IMR-90 (cell line): ENCODE results near the gene ZNF532. TPM values are rescaled to one million over a fixed set of nuclear protein-coding genes. Genes with fewer than 3 reads are reported as not detected.

Experiments used
- ATAC-seq: fragments of 200-7000 bp; cut with Tn5 transposase; 2 replicates; pipeline ENCODE4 v1.9.1; 2020; ENCODE audit warnings: low read depth, mild to moderate bottlenecking, moderate library complexity
- BruUV-seq: library from RNA; stranded (reverse); fragments of 400-500 nt; replicated peaks from 2 replicates; lab custom pipeline; 2021; lab: Mats Ljungman, UMichigan
- CTCF ChIA-PET: fragments of 300-600 bp; formaldehyde crosslinking; extraction: SDS; loops from one replicate; lab custom pipeline; 2021; ENCODE audit warnings: antibody characterized with exemption; lab: Yijun Ruan, JAX
- POLR2A ChIA-PET: fragments of 300-600 bp; sonication (Branson Sonifier 250); formaldehyde crosslinking; loops from one replicate; lab custom pipeline; 2022; ENCODE audit warnings: antibody characterized with exemption; ENCODE audit not compliant: unreplicated experiment; lab: Charles Lee
- DNase-seq: peaks from one replicate; pipeline ENCODE4 v3.0.0; 2013
- H2AFZ ChIP-seq: replicated peaks from 2 replicates; pipeline ENCODE3; 2013; ENCODE audit warnings: low read length, mild to moderate bottlenecking; ENCODE audit not compliant: poor library complexity
- H2AK5ac ChIP-seq: 2 replicates; pipeline ENCODE4 v1.6.1; 2013; ENCODE audit warnings: low read depth, low read length, inconsistent platforms
- H2AK9ac ChIP-seq: replicated peaks from 2 replicates; pipeline ENCODE3; 2013; ENCODE audit warnings: mild to moderate bottlenecking, low read depth, low read length, moderate library complexity; ENCODE audit not compliant: poor library complexity
- H2BK120ac ChIP-seq: 2 replicates; pipeline ENCODE4 v1.6.1; 2013; ENCODE audit warnings: low read depth, low read length, inconsistent platforms
- H2BK15ac ChIP-seq: 3 replicates; pipeline ENCODE4 v1.6.1; 2013; ENCODE audit warnings: low read depth, low read length, inconsistent platforms
- H2BK20ac ChIP-seq: 2 replicates; pipeline ENCODE4 v1.6.1; 2013; ENCODE audit warnings: low read depth, mild to moderate bottlenecking, inconsistent platforms, low read length, moderate library complexity
- H2BK5ac ChIP-seq: 2 replicates; pipeline ENCODE4 v1.6.1; 2013; ENCODE audit warnings: mild to moderate bottlenecking, low read depth, low read length, inconsistent platforms; ENCODE audit not compliant: poor library complexity, severe bottlenecking
- H3K14ac ChIP-seq: replicated peaks from 2 replicates; pipeline ENCODE4 v1.6.1; 2013; ENCODE audit warnings: low read depth, low read length, inconsistent platforms
- H3K18ac ChIP-seq: 2 replicates; pipeline ENCODE4 v1.6.1; 2013; ENCODE audit warnings: low read depth, low read length, control low read depth
- H3K23ac ChIP-seq: 2 replicates; pipeline ENCODE4 v1.6.1; 2013; ENCODE audit warnings: low read depth, low read length, inconsistent platforms
- H3K27ac ChIP-seq: 2 replicates; pipeline ENCODE4 v1.5.1; 2013; ENCODE audit warnings: mild to moderate bottlenecking, control low read depth, low read length; ENCODE audit not compliant: insufficient read depth
- H3K27me3 ChIP-seq: 2 replicates; pipeline ENCODE4 v1.6.1; 2013; ENCODE audit warnings: low read length; ENCODE audit not compliant: control insufficient read depth, insufficient read depth
- H3K36me3 ChIP-seq: 2 replicates; pipeline ENCODE4 v1.6.1; 2013; ENCODE audit warnings: low read length, mixed read lengths; ENCODE audit not compliant: control insufficient read depth, insufficient read depth
- H3K4ac ChIP-seq: 2 replicates; pipeline ENCODE4 v1.6.1; 2013; ENCODE audit warnings: low read depth, low read length, inconsistent platforms
- H3K4me1 ChIP-seq: 2 replicates; pipeline ENCODE4 v1.6.1; 2013; ENCODE audit warnings: low read length, mixed read lengths; ENCODE audit not compliant: control insufficient read depth, insufficient read depth
- H3K4me2 ChIP-seq: 2 replicates; pipeline ENCODE4 v1.6.1; 2013; ENCODE audit warnings: low read depth, mild to moderate bottlenecking, control low read depth, low read length, moderate library complexity
- H3K4me3 ChIP-seq: 2 replicates; pipeline ENCODE4 v1.5.1; 2013; ENCODE audit warnings: low read depth, mild to moderate bottlenecking, control low read depth, low read length, moderate library complexity; ENCODE audit not compliant: insufficient read depth
- H3K56ac ChIP-seq: 2 replicates; pipeline ENCODE4 v1.6.1; 2013; ENCODE audit warnings: low read length, inconsistent platforms; ENCODE audit not compliant: insufficient read depth; ENCODE audit errors: extremely low read depth
- H3K79me1 ChIP-seq, 2 experiments: 2 replicates each; pipeline ENCODE4 v1.6.1; 2013; ENCODE audit warnings: low read length in 2 of 2, inconsistent platforms in 1 of 2, low read depth in 1 of 2
- H3K9ac ChIP-seq: 2 replicates; pipeline ENCODE4 v1.6.1; 2013; ENCODE audit warnings: low read depth, low read length, control low read depth
- H3K9me1 ChIP-seq: 2 replicates; pipeline ENCODE4 v1.6.1; 2013; ENCODE audit warnings: low read length, inconsistent platforms; ENCODE audit not compliant: insufficient read depth
- H3K9me3 ChIP-seq: 2 replicates; pipeline ENCODE4 v1.6.1; 2013; ENCODE audit warnings: low read length; ENCODE audit not compliant: control insufficient read depth, insufficient read depth
- H4K20me1 ChIP-seq: 2 replicates; pipeline ENCODE4 v1.6.1; 2013; ENCODE audit warnings: low read length, inconsistent platforms; ENCODE audit not compliant: insufficient read depth
- H4K5ac ChIP-seq: 2 replicates; pipeline ENCODE4 v1.6.1; 2013; ENCODE audit warnings: mild to moderate bottlenecking, low read depth, low read length, control low read depth
- H4K8ac ChIP-seq, 2 experiments: 2 replicates each; pipeline ENCODE4 v1.6.1; 2013; ENCODE audit warnings: low read depth in 2 of 2, low read length in 2 of 2, control low read depth in 1 of 2, inconsistent platforms in 1 of 2
- H4K91ac ChIP-seq: 2 replicates; pipeline ENCODE4 v1.6.1; 2013; ENCODE audit warnings: low read depth, low read length, inconsistent platforms; ENCODE audit not compliant: insufficient read depth
- BHLHE40 ChIP-seq: fragments of 150-350 bp; IDR thresholded peaks from 2 replicates; pipeline ENCODE4 v1.6.1; 2016; ENCODE audit warnings: mild to moderate bottlenecking, low read depth, low read length
- CHD1 ChIP-seq: IDR thresholded peaks from 2 replicates; pipeline ENCODE4 v1.6.1; 2012; ENCODE audit warnings: low read depth, low read length, improper control_type of control experiment
- FOS ChIP-seq: fragments of 150-350 bp; IDR thresholded peaks from 2 replicates; pipeline ENCODE4 v1.6.1; 2016; ENCODE audit warnings: low read depth, low read length
- MAFK ChIP-seq: IDR thresholded peaks from 2 replicates; pipeline ENCODE4 v1.6.1; 2012; ENCODE audit warnings: low read depth, low read length, improper control_type of control experiment
- MAZ ChIP-seq: IDR thresholded peaks from 2 replicates; pipeline ENCODE4 v1.6.1; 2012; ENCODE audit warnings: low read depth, mild to moderate bottlenecking, low read length, improper control_type of control experiment, moderate library complexity, borderline replicate concordance
- MXI1 ChIP-seq: IDR thresholded peaks from 2 replicates; pipeline ENCODE4 v1.6.1; 2012; ENCODE audit warnings: low read depth, mild to moderate bottlenecking, low read length, moderate library complexity, borderline replicate concordance
- NFE2L2 ChIP-seq: fragments of 150-350 bp; IDR thresholded peaks from 2 replicates; pipeline ENCODE4 v1.6.1; 2016; ENCODE audit warnings: low read depth, mild to moderate bottlenecking, low read length
- POLR2A ChIP-seq: IDR thresholded peaks from 2 replicates; pipeline ENCODE4 v1.6.1; 2012; ENCODE audit warnings: mild to moderate bottlenecking, low read depth, low read length
- RAD21 ChIP-seq: IDR thresholded peaks from 2 replicates; pipeline ENCODE4 v1.6.1; 2012; ENCODE audit warnings: low read length, improper control_type of control experiment
- RCOR1 ChIP-seq: IDR thresholded peaks from 2 replicates; pipeline ENCODE4 v1.6.1; 2012; ENCODE audit warnings: mild to moderate bottlenecking, low read length, improper control_type of control experiment; ENCODE audit not compliant: insufficient replicate concordance
- RFX5 ChIP-seq: IDR thresholded peaks from 2 replicates; pipeline ENCODE4 v1.8.0; 2012; ENCODE audit warnings: low read depth, mild to moderate bottlenecking, low read length, moderate library complexity
- SMC3 ChIP-seq: fragments of 150-350 bp; IDR thresholded peaks from 2 replicates; pipeline ENCODE4 v1.6.1; 2016; ENCODE audit warnings: low read depth, mild to moderate bottlenecking, antibody characterized with exemption, low read length, moderate library complexity
- USF2 ChIP-seq: fragments of 150-350 bp; IDR thresholded peaks from 2 replicates; pipeline ENCODE4 v1.6.1; 2017; ENCODE audit warnings: mild to moderate bottlenecking, antibody characterized with exemption, low read length, low read depth
- WGBS, 2 experiments: methylation state at CpG; one replicate each; pipeline versions ENCODE4 v1.1.5 to v1.1.7; 2013; ENCODE audit warnings: missing lambda C conversion rate in 2 of 2; ENCODE audit not compliant: insufficient read length in 1 of 2; ENCODE audit errors: extremely low coverage in 2 of 2; 5-methylcytosine and 5-hydroxymethylcytosine counted together
- dilution Hi-C: fragments of 300-500 bp; cut with HindIII; formaldehyde crosslinking; loops from one replicate; pipeline ENCODE4 v1.14.3; 2018; ENCODE audit warnings: low sequenced_read_pairs; ENCODE audit not compliant: unreplicated experiment
- in situ Hi-C: fragments of 300-500 bp; cut with MboI; formaldehyde crosslinking; loops from 3 replicates; pipeline ENCODE4 v1.14.3; 2019; ENCODE audit warnings: low sequenced_read_pairs, inconsistent platforms, mixed read lengths
- intact Hi-C: fragments of 100-400 bp; cut with micrococcal nuclease; formaldehyde crosslinking; loops from 2 replicates; pipeline ENCODE4 v1.10.0; 2022
- polyA plus RNA-seq, 3 experiments: library from polyadenylated mRNA; depleted of rRNA; stranded (reverse); fragments of >200 nt; gene quantifications; 2 replicates each; pipeline ENCODE4 v1.2.3, GENCODE V29; 2012; ENCODE audit warnings: low replicate concordance in 1 of 3
- total RNA-seq: library from RNA; depleted of rRNA; stranded (reverse); fragments of >200 nt; gene quantifications from 2 replicates; pipeline ENCODE4 v1.2.3, GENCODE V29; 2012
- TF ChIP-seq, protein P1 (sequence below): conservative IDR thresholded peaks from 2 replicates; pipeline ENCODE4 v1.5.1; 2012; ENCODE audit warnings: mild to moderate bottlenecking, low read depth, low read length, improper control_type of control experiment
- TF ChIP-seq, protein P2 (sequence below): fragments of 150-350 bp; IDR thresholded peaks from 2 replicates; pipeline ENCODE4 v1.6.1; 2016; ENCODE audit warnings: low read depth, mild to moderate bottlenecking, low read length, moderate library complexity, borderline replicate concordance

ZNF532 gene
- total and polyA plus RNA-seq, 2 of the 4 experiments (the other 2 are of a cell fraction): 29.9 to 45.8 TPM

GRCh38 chr18:58951986-58952702 lies 87.5 kb downstream of the ZNF532 start:
- WGBS, 2 experiments: no CpG with 5 or more reads among the region's 4 CpGs
- Histone ChIP-seq H2AK9ac (no peak overlapping the region), H3K18ac (no peak overlapping the region), H3K79me1 (peaks cover 14 to 34% of the 10 kb centered on the region in 2 experiments), H3K27me3 (no peaks in the 10 kb centered on the region), H3K14ac (no peak overlapping the region), H2BK5ac (no peak overlapping the region), H2BK20ac (no peak overlapping the region), H3K4me3 (no peak overlapping the region), H3K4me2 (no peak overlapping the region), H3K9me1 (peaks cover 12% of the 10 kb centered on the region), H3K4ac (no peak overlapping the region), H2AK5ac (no peak overlapping the region; the same call in 1 of the 2 replicates), H3K4me1 (peaks cover 3% of the 10 kb centered on the region; the same call in 1 of the 2 replicates), H3K56ac (no peak overlapping the region), H2BK15ac (no peak overlapping the region), H3K23ac (0 out of 2 replicates have a peak overlapping the region, but pooled peaks have one; percentile 10), H2BK120ac (no peak overlapping the region), H3K27ac (no peak overlapping the region; the same call in 1 of the 2 replicates), H4K91ac (no peak overlapping the region), H3K9ac (no peak overlapping the region), H3K9me3 (no peaks in the 10 kb centered on the region), H4K8ac (no peak overlapping the region), H2AFZ (no peak overlapping the region), H4K5ac (no peak overlapping the region), H3K36me3 (peaks cover 16% of the 10 kb centered on the region), H4K20me1 (no peaks in the 10 kb centered on the region)
- peak; percentile 46 for ATAC-seq
- POLR2A ChIA-PET: interaction anchor here (0.6 kb wide), 1 partner anchor 25 kb away, joined by 3 read pairs; no protein-coding TSS in a partner anchor
- intact Hi-C loops: loop anchor here (5.0 kb wide), 1 partner anchor 165 kb away; no protein-coding TSS in a partner anchor
- in situ Hi-C loops: no loop called here
- dilution Hi-C loops: no loop called here
- BruUV-seq: no TSS peak
- no peak for DNase-seq
- CTCF ChIA-PET: no interaction called here
- TF ChIP-seq RFX5 (no peak), USF2 (no peak), NFE2L2 (no peak), MXI1 (no peak), MAZ (no peak), BHLHE40 (no peak), FOS (no peak), POLR2A (no peak), RCOR1 (no peak), MAFK (no peak), RAD21 (no peak), SMC3 (no peak), CHD1 (no peak)
- TF ChIP-seq, protein P1, sequence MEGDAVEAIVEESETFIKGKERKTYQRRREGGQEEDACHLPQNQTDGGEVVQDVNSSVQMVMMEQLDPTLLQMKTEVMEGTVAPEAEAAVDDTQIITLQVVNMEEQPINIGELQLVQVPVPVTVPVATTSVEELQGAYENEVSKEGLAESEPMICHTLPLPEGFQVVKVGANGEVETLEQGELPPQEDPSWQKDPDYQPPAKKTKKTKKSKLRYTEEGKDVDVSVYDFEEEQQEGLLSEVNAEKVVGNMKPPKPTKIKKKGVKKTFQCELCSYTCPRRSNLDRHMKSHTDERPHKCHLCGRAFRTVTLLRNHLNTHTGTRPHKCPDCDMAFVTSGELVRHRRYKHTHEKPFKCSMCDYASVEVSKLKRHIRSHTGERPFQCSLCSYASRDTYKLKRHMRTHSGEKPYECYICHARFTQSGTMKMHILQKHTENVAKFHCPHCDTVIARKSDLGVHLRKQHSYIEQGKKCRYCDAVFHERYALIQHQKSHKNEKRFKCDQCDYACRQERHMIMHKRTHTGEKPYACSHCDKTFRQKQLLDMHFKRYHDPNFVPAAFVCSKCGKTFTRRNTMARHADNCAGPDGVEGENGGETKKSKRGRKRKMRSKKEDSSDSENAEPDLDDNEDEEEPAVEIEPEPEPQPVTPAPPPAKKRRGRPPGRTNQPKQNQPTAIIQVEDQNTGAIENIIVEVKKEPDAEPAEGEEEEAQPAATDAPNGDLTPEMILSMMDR: no peak
- TF ChIP-seq, protein P2, sequence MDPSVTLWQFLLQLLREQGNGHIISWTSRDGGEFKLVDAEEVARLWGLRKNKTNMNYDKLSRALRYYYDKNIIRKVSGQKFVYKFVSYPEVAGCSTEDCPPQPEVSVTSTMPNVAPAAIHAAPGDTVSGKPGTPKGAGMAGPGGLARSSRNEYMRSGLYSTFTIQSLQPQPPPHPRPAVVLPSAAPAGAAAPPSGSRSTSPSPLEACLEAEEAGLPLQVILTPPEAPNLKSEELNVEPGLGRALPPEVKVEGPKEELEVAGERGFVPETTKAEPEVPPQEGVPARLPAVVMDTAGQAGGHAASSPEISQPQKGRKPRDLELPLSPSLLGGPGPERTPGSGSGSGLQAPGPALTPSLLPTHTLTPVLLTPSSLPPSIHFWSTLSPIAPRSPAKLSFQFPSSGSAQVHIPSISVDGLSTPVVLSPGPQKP: no peak
